HG03521 (cell line): ENCODE measurements around the gene DDX10.
"Not testable (repeated sequence)": the region's sequence is repeated elsewhere in the genome, so short reads cannot be mapped to it uniquely, and the experiment has no call there.

Experiments used
- ATAC-seq: cut with Tn5 transposase; IDR thresholded peaks from one replicate; pipeline ENCODE4 v1.9.1; 2021; ENCODE audit warnings: mild to moderate bottlenecking, moderate library complexity; ENCODE audit not compliant: unreplicated experiment

DDX10 gene

GRCh38 chr11:108664730-108665525 lies at the start of gene DDX10:
Gene DDX10 (plus strand): TSS chr11:108665069. CDS start chr11:108665154, 85 bp downstream.
- ATAC-seq = peak; percentile 86

GRCh38 chr11:108616549-108616948 lies 48.3 kb upstream of the DDX10 start:
- no peak for ATAC-seq

- ATAC-seq = no peak
Measured at GRCh38 chr11:108617055-108617454, 47.8 kb upstream of the DDX10 start.

GRCh38 chr11:108618529-108618928 lies 46.3 kb upstream of the DDX10 start:
- ATAC-seq = no peak

- ATAC-seq = peak; percentile 81
Measured at GRCh38 chr11:108620958-108621772, 43.7 kb upstream of the DDX10 start.

- ATAC-seq = no peak
Measured at GRCh38 chr11:108622341-108622740, 42.5 kb upstream of the DDX10 start.

GRCh38 chr11:108624196-108624925 lies 40.5 kb upstream of the DDX10 start:
- no peak for ATAC-seq

- no peak for ATAC-seq
Measured at GRCh38 chr11:108628326-108628725, 36.5 kb upstream of the DDX10 start.

GRCh38 chr11:108628812-108629211 lies 36.1 kb upstream of the DDX10 start:
- ATAC-seq = no peak

GRCh38 chr11:108629274-108629673 lies 35.6 kb upstream of the DDX10 start:
- ATAC-seq = no peak

- no peak for ATAC-seq
Measured at GRCh38 chr11:108632041-108632704, 32.7 kb upstream of the DDX10 start.

GRCh38 chr11:108635106-108635505 lies 29.8 kb upstream of the DDX10 start:
- no peak for ATAC-seq

GRCh38 chr11:108636222-108636621 lies 28.6 kb upstream of the DDX10 start:
- no peak for ATAC-seq

GRCh38 chr11:108639146-108639545 lies 25.7 kb upstream of the DDX10 start:
- ATAC-seq = no peak

- not testable (repeated sequence) for ATAC-seq
Measured at GRCh38 chr11:108641752-108642151, 23.1 kb upstream of the DDX10 start.

- ATAC-seq = no peak
Measured at GRCh38 chr11:108643974-108644373, 20.9 kb upstream of the DDX10 start.

GRCh38 chr11:108645970-108646369 lies 18.9 kb upstream of the DDX10 start:
- no peak for ATAC-seq

GRCh38 chr11:108647387-108647700 lies 17.5 kb upstream of the DDX10 start:
- ATAC-seq = no peak

GRCh38 chr11:108647701-108648527 lies 17.0 kb upstream of the DDX10 start:
- peak; percentile 78 for ATAC-seq

- no peak for ATAC-seq
Measured at GRCh38 chr11:108648528-108648885, 16.4 kb upstream of the DDX10 start.
